HepG2 (cell line): Measurements from ENCODE around the gene SNX9. TPM values are rescaled to one million over a fixed set of nuclear protein-coding genes. Genes with fewer than 3 reads are reported as not detected.

Source experiments
- ATAC-seq: fragments of 200-7000 bp; cut with Tn5 transposase; 3 replicates; pipeline ENCODE4 v1.9.1; 2020; ENCODE audit warnings: mild to moderate bottlenecking, moderate library complexity
- BruUV-seq: library from RNA; stranded (reverse); fragments of 400-500 nt; replicated peaks from 2 replicates; lab custom pipeline; 2021; lab: Mats Ljungman, UMichigan
- CTCF ChIA-PET: fragments of 300-600 bp; formaldehyde crosslinking; extraction: SDS; loops from one replicate; lab custom pipeline; 2021; ENCODE audit warnings: low total read pairs, inconsistent platforms, low intra/inter-chr PET ratio; lab: Yijun Ruan, JAX
- POLR2A ChIA-PET: fragments of 350-600 bp; sonication (Branson Sonifier 250); formaldehyde crosslinking; loops from one replicate; lab custom pipeline; 2020; ENCODE audit warnings: antibody characterized with exemption, inconsistent platforms; lab: Yijun Ruan, JAX
- DNase-seq: peaks from one replicate; pipeline ENCODE4 v3.0.0-alpha.2; 2015; ENCODE audit warnings: low spot score
- FAIRE-seq: peaks from 3 replicates; lab custom pipeline; 2011; peaks lifted over from hg19 to GRCh38; lab: Jason Lieb, UNC
- H2AFZ ChIP-seq: one replicate; pipeline ENCODE4 v1.6.1; 2011; ENCODE audit warnings: low read length, inconsistent platforms
- H3K27ac ChIP-seq: fragments of 300-600 bp; 3 replicates; pipeline ENCODE4 v1.8.0; 2011; ENCODE audit warnings: mixed run types, mild to moderate bottlenecking, mixed read lengths, low read length, inconsistent platforms; ENCODE audit not compliant: insufficient read depth; ENCODE audit errors: extremely low read length
- H3K27me3 ChIP-seq, 2 experiments: fragments of 200-600 bp in 1 of 2; 2 replicates in 1 of 2; 3 replicates in 1 of 2; pipeline versions ENCODE4 v1.6.0 to v1.8.0; 2011; ENCODE audit warnings: low read length in 2 of 2, mild to moderate bottlenecking in 2 of 2, moderate library complexity in 2 of 2, inconsistent platforms in 1 of 2; ENCODE audit not compliant: insufficient read depth in 2 of 2, control insufficient read depth in 1 of 2
- H3K36me3 ChIP-seq, 2 experiments: fragments of 200-600 bp in 1 of 2; replicated peaks in 1 of 2; 2 replicates in 1 of 2; 3 replicates in 1 of 2; pipeline versions ENCODE4 v1.5.1 to v1.8.0; 2011; ENCODE audit warnings: low read length in 2 of 2, inconsistent platforms in 1 of 2; ENCODE audit not compliant: insufficient read depth in 2 of 2, control insufficient read depth in 1 of 2
- H3K4me1 ChIP-seq: 2 replicates; pipeline ENCODE4 v1.5.1; 2012; ENCODE audit warnings: low read length, inconsistent platforms; ENCODE audit not compliant: insufficient read depth
- H3K4me2 ChIP-seq: 2 replicates; pipeline ENCODE4 v1.6.0; 2011; ENCODE audit warnings: low read depth, low read length, inconsistent platforms
- H3K4me3 ChIP-seq, 3 experiments: fragments of 200-600 bp in 1 of 3; sonication (generic), shearing (Covaris generic) in 1 of 3; replicated peaks in 1 of 3; 2 replicates each; pipeline ENCODE4 v1.5.1; 2011 to 2016; ENCODE audit warnings: low read length in 3 of 3, inconsistent platforms in 2 of 3, low read depth in 2 of 3, mild to moderate bottlenecking in 2 of 3, control low read depth in 1 of 3, mixed read lengths in 1 of 3; ENCODE audit not compliant: insufficient read depth in 1 of 3
- H3K79me2 ChIP-seq: one replicate; pipeline ENCODE4 v1.6.1; 2011; ENCODE audit warnings: low read length, inconsistent platforms; ENCODE audit not compliant: insufficient read depth
- H3K9ac ChIP-seq: 2 replicates; pipeline ENCODE4 v1.6.0; 2011; ENCODE audit warnings: mild to moderate bottlenecking, low read depth, low read length, inconsistent platforms; ENCODE audit not compliant: insufficient read depth
- H3K9me3 ChIP-seq: 2 replicates; pipeline ENCODE4 v1.5.1; 2012; ENCODE audit warnings: mild to moderate bottlenecking, low read length
- H4K20me1 ChIP-seq: 2 replicates; pipeline ENCODE4 v1.6.0; 2011; ENCODE audit warnings: inconsistent platforms, mild to moderate bottlenecking, low read length, moderate library complexity; ENCODE audit not compliant: insufficient read depth
- AGO2 ChIP-seq: fragments of 200-400 bp; formaldehyde crosslinking; optimal IDR thresholded peaks from 2 replicates; pipeline ENCODE3; 2017; ENCODE audit warnings: mild to moderate bottlenecking, low read depth, low read length, moderate library complexity
- AKAP8 ChIP-seq: sonication (generic); formaldehyde crosslinking; IDR thresholded peaks from 2 replicates; pipeline ENCODE4 v1.5.1; 2020; ENCODE audit warnings: mild to moderate bottlenecking, missing genetic modification reagents
- KLF11 ChIP-seq: IDR thresholded peaks from 2 replicates; pipeline ENCODE4 v1.6.1; 2016; ENCODE audit warnings: missing compliant biosample characterization
- KMT2B ChIP-seq: IDR thresholded peaks from 2 replicates; pipeline ENCODE4 v1.6.1; 2016; ENCODE audit warnings: missing genetic modification reagents, missing compliant biosample characterization
- SAP130 ChIP-seq: IDR thresholded peaks from 2 replicates; pipeline ENCODE4 v1.6.1; 2016; ENCODE audit warnings: low read depth
- SMYD3 ChIP-seq: sonication (generic); formaldehyde crosslinking; IDR thresholded peaks from 2 replicates; pipeline ENCODE4 v1.8.1; 2023; ENCODE audit warnings: mild to moderate bottlenecking, missing genetic modification reagents
- ZMYM3 ChIP-seq: sonication (generic); formaldehyde crosslinking; IDR thresholded peaks from 2 replicates; pipeline ENCODE4 v1.5.1; 2020; ENCODE audit warnings: mild to moderate bottlenecking, missing genetic modification reagents
- ZNF160 ChIP-seq: sonication (generic); formaldehyde crosslinking; IDR thresholded peaks from 2 replicates; pipeline ENCODE4 v1.8.0; 2022; ENCODE audit warnings: mild to moderate bottlenecking, inconsistent platforms, missing genetic modification reagents
- ZNF501 ChIP-seq: sonication (generic); formaldehyde crosslinking; IDR thresholded peaks from 2 replicates; pipeline ENCODE4 v1.5.1; 2020; ENCODE audit warnings: mild to moderate bottlenecking, moderate library complexity, missing genetic modification reagents
- WGBS: methylation state at CpG from one replicate; pipeline ENCODE4 v1.1.6; 2017; ENCODE audit warnings: low lambda C conversion rate; 5-methylcytosine and 5-hydroxymethylcytosine counted together
- in situ Hi-C: cut with HindIII; loops from 2 replicates; pipeline ENCODE4 v1.10.0; 2017; ENCODE audit warnings: low pct_unique_long_range_greater_than_20kb; ENCODE audit not compliant: extremely low pct_ligation_motif_present
- intact Hi-C: fragments of 100-400 bp; cut with micrococcal nuclease; formaldehyde crosslinking; loops from one replicate; pipeline ENCODE4 v1.10.0; 2022; ENCODE audit not compliant: unreplicated experiment
- polyA plus RNA-seq, 8 experiments: library from polyadenylated mRNA; depleted of rRNA in 3 of 8; stranded (reverse) in 7 of 8; unstranded in 1 of 8; fragments of >200 nt; fragmentation: Illumina TruSeq in 4 of 8; extraction: Trizol in 4 of 8; gene quantifications; 2 replicates each; pipeline versions ENCODE4 v1.2.1 to v1.2.3, GENCODE V29; 2011 to 2016; ENCODE audit warnings: low read depth in 4 of 8, missing spikeins in 1 of 8, mixed read lengths in 1 of 8; ENCODE audit not compliant: insufficient read depth in 1 of 8
- total RNA-seq, 5 experiments: library from RNA; depleted of rRNA; stranded (reverse); fragments of >200 nt; fragmentation: Illumina TruSeq; extraction: Trizol; gene quantifications; 2 replicates each; pipeline ENCODE4 v1.2.3, GENCODE V29; 2016; ENCODE audit warnings: low read depth in 1 of 5
- TF ChIP-seq, protein P1 (sequence below): sonication (generic); formaldehyde crosslinking; IDR thresholded peaks from 2 replicates; pipeline ENCODE4 v1.5.0; 2020; ENCODE audit warnings: mild to moderate bottlenecking, missing genetic modification reagents
- TF ChIP-seq, protein P2 (sequence below): sonication (generic); formaldehyde crosslinking; IDR thresholded peaks from 2 replicates; pipeline ENCODE4 v1.5.0; 2020; ENCODE audit warnings: mild to moderate bottlenecking, missing genetic modification reagents

The SNX9 gene
- total and polyA plus RNA-seq, 2 of the 13 experiments (the other 11 are each of a cell fraction or from before 2014, with no cell fraction given): 21.9 to 36.0 TPM

GRCh38 chr6:157983406-157984119 lies 160.5 kb downstream of the SNX9 start:
- Histone ChIP-seq H4K20me1 (peaks cover 9% of the 10 kb centered on the region; the same call in 1 of the 2 replicates), H3K9me3 (no peaks in the 10 kb centered on the region), H3K79me2 (peaks cover 59% of the 10 kb centered on the region), H3K4me3 (peak overlapping the region; percentile 70 to 88 (median 77)), H3K4me1 (peaks cover 82% of the 10 kb centered on the region), H3K4me2 (peak overlapping the region; percentile 95), H3K36me3 (peaks cover 3 to 9% of the 10 kb centered on the region in 2 experiments; a peak in 3 of 5 replicates), H2AFZ (no peak overlapping the region)
- POLR2A ChIA-PET: interaction anchor here (0.8 to 16.1 kb wide), 10 partner anchors 10 to 200 kb away, joined by 3 to 345 read pairs (median 8); no protein-coding TSS in a partner anchor
- no peak for DNase-seq
- in situ Hi-C loops: loop anchor here (5.0 kb wide), 1 partner anchor 89 kb away; no protein-coding TSS in a partner anchor
- 75% methylated on average over 9 of the region's 9 CpGs for WGBS
- TF ChIP-seq SAP130 (CRISPR knock-in tag) (no peak), SMYD3 (CRISPR knock-in tag) (0 out of 2 replicates have a peak, but pooled peaks have one; percentile 7), AGO2 (no peak), KMT2B (CRISPR knock-in tag) (0 out of 2 replicates have a peak, but pooled peaks have one; percentile 2), AKAP8 (CRISPR knock-in tag) (peak; percentile 32; the same call in 1 of the 2 replicates), ZNF501 (CRISPR knock-in tag) (0 out of 2 replicates have a peak, but pooled peaks have one; percentile 8), KLF11 (CRISPR knock-in tag) (0 out of 2 replicates have a peak, but pooled peaks have one; percentile 8), ZNF160 (no peak), ZMYM3 (peak; percentile 38; the same call in 1 of the 2 replicates)
- TF ChIP-seq, protein P1, sequence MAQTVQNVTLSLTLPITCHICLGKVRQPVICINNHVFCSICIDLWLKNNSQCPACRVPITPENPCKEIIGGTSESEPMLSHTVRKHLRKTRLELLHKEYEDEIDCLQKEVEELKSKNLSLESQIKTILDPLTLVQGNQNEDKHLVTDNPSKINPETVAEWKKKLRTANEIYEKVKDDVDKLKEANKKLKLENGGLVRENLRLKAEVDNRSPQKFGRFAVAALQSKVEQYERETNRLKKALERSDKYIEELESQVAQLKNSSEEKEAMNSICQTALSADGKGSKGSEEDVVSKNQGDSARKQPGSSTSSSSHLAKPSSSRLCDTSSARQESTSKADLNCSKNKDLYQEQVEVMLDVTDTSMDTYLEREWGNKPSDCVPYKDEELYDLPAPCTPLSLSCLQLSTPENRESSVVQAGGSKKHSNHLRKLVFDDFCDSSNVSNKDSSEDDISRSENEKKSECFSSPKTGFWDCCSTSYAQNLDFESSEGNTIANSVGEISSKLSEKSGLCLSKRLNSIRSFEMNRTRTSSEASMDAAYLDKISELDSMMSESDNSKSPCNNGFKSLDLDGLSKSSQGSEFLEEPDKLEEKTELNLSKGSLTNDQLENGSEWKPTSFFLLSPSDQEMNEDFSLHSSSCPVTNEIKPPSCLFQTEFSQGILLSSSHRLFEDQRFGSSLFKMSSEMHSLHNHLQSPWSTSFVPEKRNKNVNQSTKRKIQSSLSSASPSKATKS (CRISPR knock-in tag): peak; percentile 67; the same call in 1 of the 2 replicates
- TF ChIP-seq, protein P2, sequence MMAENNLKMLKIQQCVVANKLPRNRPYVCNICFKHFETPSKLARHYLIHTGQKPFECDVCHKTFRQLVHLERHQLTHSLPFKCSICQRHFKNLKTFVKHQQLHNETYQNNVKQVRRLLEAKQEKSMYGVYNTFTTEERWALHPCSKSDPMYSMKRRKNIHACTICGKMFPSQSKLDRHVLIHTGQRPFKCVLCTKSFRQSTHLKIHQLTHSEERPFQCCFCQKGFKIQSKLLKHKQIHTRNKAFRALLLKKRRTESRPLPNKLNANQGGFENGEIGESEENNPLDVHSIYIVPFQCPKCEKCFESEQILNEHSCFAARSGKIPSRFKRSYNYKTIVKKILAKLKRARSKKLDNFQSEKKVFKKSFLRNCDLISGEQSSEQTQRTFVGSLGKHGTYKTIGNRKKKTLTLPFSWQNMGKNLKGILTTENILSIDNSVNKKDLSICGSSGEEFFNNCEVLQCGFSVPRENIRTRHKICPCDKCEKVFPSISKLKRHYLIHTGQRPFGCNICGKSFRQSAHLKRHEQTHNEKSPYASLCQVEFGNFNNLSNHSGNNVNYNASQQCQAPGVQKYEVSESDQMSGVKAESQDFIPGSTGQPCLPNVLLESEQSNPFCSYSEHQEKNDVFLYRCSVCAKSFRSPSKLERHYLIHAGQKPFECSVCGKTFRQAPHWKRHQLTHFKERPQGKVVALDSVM (CRISPR knock-in tag): peak; percentile 93
- TF ChIP-seq, all 625 proteins: peak for 8
- no peaks in the 10 kb centered on the region; a peak in 1 of 5 replicates for H3K27me3 ChIP-seq
- CTCF ChIA-PET: interaction anchor here (2.9 kb wide), 1 partner anchor 89 kb away, joined by 19 read pairs; no protein-coding TSS in a partner anchor
- BruUV-seq: no TSS peak
- H3K9ac ChIP-seq: peak overlapping the region; percentile 97
- H3K27ac ChIP-seq: peak overlapping the region; percentile 96
- intact Hi-C loops: loop anchor here (1.0 kb wide), 2 partner anchors 29 to 51 kb away; no protein-coding TSS in a partner anchor
- ATAC-seq: no peak
- FAIRE-seq: peak; percentile 49
